Hypothalamus (tissue), 51 donors: ENCODE results near the gene SUB1.
"Not testable (repeated sequence)": the region's sequence is repeated elsewhere in the genome, so short reads cannot be mapped to it uniquely, and the experiment has no call there.

Experiments
- DNase-seq, 51 donors: peaks; one replicate each; lab custom pipeline; 2025; lab: John Stamatoyannopoulos, UW

SUB1 gene

DNA sequence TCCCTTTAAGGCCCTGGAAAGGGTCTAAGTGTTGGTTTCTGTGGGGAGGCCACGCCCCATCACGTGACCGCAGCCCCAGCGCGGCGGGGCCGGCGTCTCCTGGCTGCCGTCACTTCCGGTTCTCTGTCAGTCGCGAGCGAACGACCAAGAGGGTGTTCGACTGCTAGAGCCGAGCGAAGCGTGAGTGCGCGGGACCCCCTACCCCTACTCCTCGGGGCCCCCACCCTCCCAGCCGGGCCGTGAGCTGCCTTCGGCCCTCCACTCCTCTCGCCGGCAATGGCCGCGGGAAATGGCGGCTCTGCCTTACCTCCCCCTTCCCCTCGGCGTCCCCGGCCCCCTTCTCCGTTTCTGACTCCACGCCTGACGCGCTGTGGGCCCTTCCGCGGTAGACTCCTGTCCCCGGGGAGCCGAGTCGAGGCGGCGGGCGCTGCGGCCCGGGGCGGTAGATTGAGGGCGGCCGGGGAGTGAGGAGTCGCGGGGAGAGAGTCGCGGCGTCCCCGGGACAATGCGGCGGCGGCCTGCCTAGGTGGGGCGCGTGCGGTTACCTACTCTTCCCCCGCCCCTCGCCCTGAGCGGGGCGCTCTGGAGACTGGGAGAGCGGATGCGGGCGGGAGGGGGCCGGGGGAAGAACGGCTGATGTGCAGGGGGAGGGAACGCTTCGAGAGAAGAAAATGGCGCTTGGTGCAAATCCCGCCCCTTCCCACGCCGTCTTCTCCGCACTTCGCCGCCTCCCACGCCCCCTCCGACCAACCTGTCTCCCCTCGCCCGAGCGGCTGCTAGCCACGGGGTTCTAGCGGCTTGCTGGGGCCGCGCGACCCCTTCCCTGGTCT, at the start of gene SUB1:
Gene SUB1, plus strand, starts transcription at position 112 of the 830 bp plus-strand sequence. CDS start 2,956 bp downstream, outside the sequence.
- peak; percentile 42 to 96 (median 87) for DNase-seq

- DNase-seq, result no peak
Measured at GRCh38 chr5:32536246-32536645, 49.1 kb upstream of the SUB1 start.

- DNase-seq, result not testable (repeated sequence)
Measured at GRCh38 chr5:32537437-32538029, 47.8 kb upstream of the SUB1 start.

GRCh38 chr5:32538031-32538547, 47.3 kb upstream of the SUB1 start:
- DNase-seq, result no peak

- no peak for DNase-seq
Measured at GRCh38 chr5:32539981-32540845, 45.1 kb upstream of the SUB1 start.

- DNase-seq, result no peak
Measured at GRCh38 chr5:32541241-32541640, 44.1 kb upstream of the SUB1 start.

GRCh38 chr5:32542216-32543059, 42.9 kb upstream of the SUB1 start:
- no peak for DNase-seq

DNA sequence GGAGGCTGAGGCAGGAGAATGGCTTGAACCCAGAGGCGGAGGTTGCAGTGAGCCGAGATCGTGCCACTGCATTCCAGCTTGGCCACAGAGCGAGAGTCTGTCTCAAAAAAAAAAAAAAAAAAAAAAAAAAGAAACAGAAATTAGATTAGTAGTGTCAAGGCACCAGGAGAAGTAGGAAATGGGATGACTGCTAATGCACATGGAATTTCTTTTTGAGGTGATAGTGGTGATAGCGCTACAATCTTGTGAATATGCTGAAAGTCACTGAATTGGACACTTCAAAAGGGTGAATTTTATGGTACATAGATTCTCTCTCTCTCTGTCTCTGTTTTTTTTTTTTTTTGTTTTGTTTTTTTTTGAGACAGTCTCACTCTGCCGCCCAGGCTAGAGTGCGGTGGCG, 42.1 kb upstream of the SUB1 start:
- no peak for DNase-seq

DNA sequence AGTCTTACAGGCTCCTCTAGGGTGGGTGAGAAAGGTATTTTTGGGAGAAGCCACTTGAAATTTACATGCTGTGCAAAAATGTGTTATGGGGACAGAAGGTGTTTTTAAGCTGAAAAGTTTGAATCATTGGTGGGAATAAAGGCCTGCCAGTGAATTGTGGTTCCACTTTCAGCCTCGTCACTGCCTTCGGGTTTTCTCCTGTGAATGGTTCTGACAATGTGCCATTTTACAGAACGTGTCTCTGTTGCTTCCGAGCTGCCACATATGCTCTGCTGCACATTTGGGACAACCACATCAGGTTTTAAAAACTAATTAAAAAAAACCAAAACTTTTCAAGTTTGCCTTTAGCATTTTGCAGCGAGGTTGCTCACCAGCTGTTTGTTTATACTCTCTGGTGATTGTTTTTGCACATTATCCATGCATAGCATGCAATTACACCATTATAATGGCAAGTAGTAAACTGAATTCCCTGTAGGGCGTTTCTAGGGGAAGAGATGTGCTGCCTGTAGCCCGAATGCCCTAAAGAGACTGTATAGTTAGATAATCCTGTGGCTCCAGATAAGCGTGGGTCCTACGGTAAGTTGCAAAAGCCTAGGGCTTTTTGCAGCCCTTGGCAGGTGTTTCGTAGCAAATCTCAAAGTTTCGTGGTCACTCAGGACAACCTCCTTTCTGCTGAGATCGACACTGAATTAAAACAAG, 40.1 kb upstream of the SUB1 start:
- no peak for DNase-seq

- no peak for DNase-seq
Measured at GRCh38 chr5:32551194-32551593, 34.2 kb upstream of the SUB1 start.

DNA sequence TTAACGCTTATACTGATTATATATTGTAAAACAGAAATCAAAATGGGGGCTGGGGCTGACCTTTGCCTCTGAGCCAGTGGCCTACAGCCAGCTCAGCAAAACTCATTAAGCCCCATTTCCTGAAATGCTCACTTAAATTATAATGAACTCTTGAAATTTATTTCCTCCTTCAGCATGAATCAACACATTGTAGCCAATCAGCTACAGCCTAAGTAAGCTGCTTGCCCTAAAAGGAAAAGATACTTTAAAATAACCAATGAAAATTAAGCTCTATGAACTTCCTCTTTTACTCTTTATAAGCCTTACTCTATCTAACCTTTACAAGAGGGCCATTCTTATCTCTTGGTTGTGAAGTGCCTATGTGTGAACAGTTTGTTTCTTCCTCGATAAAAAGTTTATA, 33.5 kb upstream of the SUB1 start:
- no peak for DNase-seq

- DNase-seq, result not testable (repeated sequence)
Measured at GRCh38 chr5:32552491-32552890, 32.9 kb upstream of the SUB1 start.

DNA sequence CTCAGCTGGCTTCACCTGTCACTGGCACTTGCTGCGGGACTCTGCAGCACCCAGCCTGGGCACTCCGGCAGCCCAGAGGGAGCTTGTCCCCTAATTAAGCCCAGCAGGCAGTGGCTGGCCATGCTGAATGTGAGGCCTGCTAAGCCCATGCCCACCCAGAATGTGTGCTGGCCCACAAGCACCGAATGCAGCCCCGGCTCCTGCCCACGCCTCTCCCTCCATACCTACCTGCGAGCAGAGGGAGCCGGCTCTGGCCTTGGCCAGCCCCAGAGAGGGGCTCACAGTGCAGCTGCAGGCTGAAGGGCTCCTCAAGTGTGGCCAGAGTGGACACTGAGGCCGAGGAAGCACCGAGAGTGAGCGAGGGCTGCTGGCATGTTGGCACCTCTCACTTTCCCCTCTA, 32.4 kb upstream of the SUB1 start:
- DNase-seq, result no peak

DNA sequence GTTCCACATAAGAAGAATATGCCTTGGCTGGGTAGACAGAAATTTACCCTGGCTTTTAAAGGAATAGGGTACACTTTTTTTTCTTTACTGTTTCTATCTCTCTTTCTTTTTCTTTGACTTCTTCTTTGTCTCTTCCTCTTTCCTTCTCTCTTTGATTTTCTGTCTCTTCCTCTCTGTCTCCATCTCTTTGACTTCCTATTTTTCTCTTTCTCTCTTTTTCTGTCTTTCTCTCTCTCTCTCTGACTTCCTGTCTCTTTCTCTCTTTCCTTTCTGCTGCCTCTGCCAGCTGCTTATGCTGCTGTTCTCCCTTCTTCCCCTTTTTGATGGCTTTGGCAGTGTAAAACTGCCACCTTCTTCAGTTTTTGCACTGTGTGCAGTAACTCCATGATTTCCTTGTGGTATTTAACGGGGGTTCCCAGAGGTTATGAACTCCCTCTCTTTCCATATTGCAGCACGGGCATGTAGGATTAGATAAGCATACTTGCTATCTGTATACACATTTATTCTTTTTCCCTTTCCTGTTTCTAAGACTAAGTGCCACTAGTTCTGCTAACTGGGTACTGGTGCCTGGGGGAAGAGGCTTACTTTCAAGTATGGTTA, 31.1 kb upstream of the SUB1 start:
- DNase-seq, result not testable (repeated sequence)

- not testable (repeated sequence) for DNase-seq
Measured at GRCh38 chr5:32556543-32556942, 28.8 kb upstream of the SUB1 start.

- DNase-seq, result no peak
Measured at GRCh38 chr5:32559411-32559810, 25.9 kb upstream of the SUB1 start.

GRCh38 chr5:32559921-32560320, 25.4 kb upstream of the SUB1 start:
- no peak for DNase-seq

GRCh38 chr5:32562056-32562455, 23.3 kb upstream of the SUB1 start:
- DNase-seq, result no peak

GRCh38 chr5:32562843-32563242, 22.5 kb upstream of the SUB1 start:
- no peak for DNase-seq
